Superior temporal gyrus (tissue), 1 donor: ENCODE data around the gene TTLL8.

ENCODE experiments used
- DNase-seq: peaks from one replicate; pipeline ENCODE4 v3.0.0-alpha.2; 2016; ENCODE audit errors: extremely low spot score

TTLL8 gene

GRCh38 chr22:50002791-50003190, 55.3 kb downstream of the TTLL8 start:
- peak; percentile 20 for DNase-seq

DNA sequence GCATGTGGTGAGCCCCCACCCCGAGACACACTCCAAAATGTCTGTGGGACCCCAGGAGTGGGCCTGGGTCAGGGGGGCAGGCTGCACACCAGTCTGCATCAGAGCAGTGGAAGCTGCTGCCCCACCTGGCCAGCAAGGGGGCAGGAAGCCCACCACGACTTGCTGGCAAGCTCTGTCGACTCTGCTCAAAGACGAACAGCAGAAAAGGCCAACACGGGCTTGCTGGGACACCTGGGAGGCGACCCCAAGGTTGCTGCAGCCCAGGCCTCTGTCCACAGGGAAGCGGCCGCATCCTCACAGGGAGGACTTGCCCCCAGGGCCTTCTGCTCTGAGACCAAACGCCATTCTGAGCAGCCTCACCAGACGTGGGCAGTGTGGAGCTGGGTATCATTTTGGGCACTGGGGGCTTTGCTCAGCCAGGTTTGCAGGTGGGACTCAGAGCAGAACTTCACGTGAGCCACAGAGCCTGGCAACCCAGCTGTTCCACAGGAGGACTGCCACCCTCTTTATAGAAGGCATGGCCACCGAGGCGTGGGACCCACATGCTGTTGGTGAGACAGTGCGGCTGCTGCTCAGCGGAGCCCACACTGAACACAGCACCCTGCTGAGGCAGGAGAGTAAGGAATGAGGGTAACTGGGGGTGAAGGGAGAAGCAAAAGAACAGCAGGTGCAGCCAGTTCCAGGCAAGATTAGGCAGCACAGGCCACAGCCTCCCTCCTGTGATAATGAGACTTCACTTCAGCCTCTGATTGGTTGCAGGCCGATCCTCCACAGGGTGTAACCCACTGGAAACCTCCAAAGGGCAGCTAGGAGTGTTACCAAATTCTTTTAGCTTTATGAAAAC, 56.5 kb downstream of the TTLL8 start:
- no peak for DNase-seq

- DNase-seq: no peak
Measured at GRCh38 chr22:50000587-50001387, 57.3 kb downstream of the TTLL8 start.

DNA sequence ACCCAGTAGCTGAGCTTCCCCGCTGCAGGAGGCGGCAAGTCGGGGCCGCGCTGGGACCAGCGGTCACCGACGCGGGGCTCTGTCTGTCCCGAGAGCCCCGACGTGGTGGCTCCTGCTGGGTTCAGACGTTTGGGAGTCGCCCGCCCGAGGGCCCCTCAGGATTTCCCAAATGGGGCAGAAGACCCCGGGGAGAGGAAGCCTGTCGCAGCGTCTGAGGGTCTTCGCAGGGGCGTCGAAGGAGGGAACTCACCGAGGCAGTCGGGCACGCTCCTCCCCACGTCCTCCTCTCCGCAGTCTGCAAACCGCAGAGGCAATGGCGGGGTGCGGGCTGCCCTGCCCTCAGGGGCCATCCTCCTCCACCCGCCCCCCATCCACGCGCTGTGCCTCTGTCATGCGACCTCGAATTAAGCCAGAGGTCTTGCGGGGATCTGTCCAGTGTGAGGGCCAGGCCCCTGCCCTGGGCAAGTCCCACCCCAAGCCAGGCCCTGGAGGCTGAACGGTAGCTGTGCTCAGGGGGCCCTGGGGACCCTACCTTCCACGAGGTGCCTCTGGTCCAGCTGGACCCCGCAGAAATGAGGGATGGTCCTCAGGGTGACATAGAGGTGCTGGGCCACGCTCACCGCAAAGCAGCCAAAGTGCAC, 58.0 kb downstream of the TTLL8 start:
- no peak for DNase-seq

DNA sequence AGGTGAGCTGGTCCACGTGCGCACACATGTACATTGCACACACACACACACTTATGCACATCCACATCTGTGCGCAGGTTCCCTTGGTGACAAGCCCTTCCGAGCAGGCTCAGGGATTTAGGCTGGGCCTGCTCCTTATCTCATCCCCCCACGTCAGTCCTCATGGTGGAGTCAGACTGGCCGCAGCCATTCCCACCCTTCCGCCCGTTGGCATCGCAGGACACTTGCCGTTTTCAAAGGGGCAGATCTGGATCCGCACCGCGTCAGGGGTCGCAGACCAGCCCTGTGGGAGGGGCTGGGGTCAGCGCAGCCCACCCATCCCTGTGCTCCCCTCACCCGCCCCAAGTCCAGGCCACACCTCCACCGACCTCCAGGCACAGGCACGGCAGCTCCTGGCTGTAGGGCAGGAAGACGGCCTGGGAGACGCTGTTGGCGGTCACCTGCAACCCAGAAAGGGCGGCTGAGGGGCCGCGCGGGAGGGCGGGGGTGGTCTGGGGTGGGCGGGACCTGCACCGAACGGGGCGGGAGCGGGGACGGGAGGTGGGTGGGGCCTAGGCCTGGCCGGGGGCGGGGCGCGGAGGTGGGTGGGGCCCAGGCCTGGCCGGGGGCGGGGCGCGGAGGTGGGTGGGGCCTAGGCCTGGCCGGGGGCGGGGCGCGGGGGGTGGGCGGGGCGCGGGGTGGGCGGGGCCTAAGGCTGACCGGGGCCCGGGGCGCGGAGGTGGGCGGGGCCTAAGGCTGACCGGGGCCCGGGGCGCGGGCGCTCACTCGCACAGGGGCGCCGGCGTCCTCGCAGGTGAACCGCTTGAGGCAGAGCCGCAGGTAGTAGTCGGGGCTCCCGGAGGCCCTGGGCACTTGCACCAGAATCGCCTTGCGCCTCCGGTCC, 58.8 kb downstream of the TTLL8 start:
- DNase-seq: no peak

GRCh38 chr22:49998718-49999062, 59.4 kb downstream of the TTLL8 start:
- no peak for DNase-seq

DNA sequence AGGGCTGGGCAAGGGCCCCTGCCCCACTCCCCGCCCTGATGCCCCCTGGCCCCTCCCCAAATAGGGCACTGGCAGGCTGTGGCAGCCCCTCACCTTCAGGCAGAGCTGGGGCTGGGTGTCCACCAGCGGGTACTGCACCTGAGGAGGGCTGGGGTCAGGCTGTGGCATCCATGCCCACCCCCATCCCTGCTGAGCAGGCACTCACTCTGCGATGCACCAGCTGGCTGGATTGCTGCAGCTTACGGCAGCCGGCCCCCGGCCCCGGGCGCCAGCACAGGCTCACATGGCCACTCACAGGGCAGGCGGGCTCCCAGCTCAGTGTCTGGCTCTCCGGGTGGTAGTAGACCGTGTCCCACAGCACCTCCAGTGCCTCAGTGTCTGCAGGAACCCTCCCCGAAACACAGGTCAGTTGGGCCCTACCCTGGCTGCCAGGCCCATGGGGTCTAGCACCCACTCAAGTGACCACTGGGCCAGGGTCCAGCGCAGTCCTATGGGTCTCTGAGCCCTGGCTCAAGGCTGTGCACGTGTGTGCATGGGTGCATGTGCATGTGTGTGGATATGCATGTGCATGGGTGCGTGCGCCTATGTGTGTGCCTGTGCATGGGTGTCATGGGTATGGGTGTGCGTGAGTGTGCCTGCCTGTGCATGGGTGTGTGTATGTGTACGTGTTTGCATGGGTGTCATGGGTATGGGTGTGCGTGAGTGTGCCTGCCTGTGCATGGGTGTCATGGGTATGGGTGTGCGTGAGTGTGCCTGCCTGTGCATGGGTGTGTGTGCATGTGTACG, 60.0 kb downstream of the TTLL8 start:
- DNase-seq: no peak

- DNase-seq: no peak
Measured at GRCh38 chr22:49997251-49997599, 60.9 kb downstream of the TTLL8 start.

GRCh38 chr22:49996518-49997250, 61.4 kb downstream of the TTLL8 start:
- no peak for DNase-seq

DNA sequence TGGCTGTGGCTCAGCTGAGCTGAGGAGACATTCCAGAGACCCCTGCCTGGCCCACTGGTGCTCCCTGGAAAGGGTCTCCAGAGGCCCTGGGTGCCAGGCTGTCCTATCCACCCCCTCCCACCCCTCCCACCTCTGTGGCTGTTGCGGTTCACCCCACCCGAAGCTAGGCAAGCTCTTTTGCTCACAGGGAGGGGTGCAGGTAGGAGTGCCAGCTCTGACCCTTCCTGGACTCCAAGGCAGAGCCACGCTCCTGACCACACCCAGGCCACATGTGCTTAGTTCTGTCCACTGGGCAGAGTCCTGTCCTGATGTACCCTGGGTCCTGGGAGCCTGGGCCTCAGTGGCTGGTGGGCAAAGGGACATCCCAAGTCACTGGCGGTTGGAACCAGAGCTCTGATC, 62.0 kb downstream of the TTLL8 start:
- DNase-seq: no peak

GRCh38 chr22:49995361-49996118, 62.6 kb downstream of the TTLL8 start:
- DNase-seq: no peak

DNA sequence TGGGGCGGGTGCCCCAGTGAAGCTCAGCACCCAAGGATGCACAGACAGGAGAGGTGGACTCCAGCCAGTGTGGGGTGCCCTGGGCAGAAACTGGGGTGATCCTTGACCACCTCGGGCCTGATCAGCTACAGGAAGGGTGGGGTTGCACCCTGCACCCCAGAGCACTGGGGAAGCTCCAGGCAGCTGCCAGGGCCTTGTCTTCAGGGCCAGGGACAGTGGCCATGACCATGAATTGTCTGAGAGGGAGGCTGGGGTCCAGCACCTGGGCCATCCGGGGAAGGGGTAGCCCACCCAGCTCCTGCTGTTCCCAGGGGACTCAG, 63.1 kb downstream of the TTLL8 start:
- no peak for DNase-seq

- no peak for DNase-seq
Measured at GRCh38 chr22:49994361-49995040, 63.6 kb downstream of the TTLL8 start.

DNA sequence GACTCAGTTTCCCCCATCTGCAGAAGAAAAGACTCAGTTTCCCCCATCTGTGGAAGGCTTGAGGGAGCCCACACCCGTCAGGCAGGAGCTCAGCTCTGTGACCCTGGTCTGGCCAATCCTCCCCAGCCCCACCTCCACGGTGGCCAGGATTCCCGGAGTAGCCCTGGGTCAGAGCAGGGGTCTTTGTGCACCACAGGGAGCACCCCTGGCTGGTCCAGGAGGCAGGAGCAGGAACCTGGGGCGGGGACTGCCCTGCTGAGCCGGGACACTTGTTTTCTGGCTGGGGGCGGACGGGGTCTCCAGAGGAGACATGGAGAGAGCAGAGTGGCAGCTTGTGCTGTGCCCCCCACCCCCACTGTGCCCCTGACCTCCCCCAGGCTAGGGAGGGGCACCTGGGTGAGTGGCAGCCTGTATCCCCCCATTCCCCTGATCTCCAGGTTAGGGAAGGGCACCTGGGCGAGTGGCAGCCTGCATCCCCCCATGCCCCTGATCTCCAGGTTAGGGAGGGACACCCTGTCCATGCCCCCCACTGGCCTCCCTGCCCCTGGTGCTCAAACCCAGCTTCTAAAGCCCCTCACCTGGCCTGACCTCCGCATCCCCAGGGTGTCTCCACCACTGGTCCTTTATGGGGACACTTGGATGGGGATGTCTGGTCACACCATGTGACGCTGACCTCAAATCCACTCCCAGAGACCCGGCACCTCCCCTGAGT, 64.3 kb downstream of the TTLL8 start:
- no peak for DNase-seq

GRCh38 chr22:49992921-49993648, 65.0 kb downstream of the TTLL8 start:
- peak; percentile 90 for DNase-seq

DNA sequence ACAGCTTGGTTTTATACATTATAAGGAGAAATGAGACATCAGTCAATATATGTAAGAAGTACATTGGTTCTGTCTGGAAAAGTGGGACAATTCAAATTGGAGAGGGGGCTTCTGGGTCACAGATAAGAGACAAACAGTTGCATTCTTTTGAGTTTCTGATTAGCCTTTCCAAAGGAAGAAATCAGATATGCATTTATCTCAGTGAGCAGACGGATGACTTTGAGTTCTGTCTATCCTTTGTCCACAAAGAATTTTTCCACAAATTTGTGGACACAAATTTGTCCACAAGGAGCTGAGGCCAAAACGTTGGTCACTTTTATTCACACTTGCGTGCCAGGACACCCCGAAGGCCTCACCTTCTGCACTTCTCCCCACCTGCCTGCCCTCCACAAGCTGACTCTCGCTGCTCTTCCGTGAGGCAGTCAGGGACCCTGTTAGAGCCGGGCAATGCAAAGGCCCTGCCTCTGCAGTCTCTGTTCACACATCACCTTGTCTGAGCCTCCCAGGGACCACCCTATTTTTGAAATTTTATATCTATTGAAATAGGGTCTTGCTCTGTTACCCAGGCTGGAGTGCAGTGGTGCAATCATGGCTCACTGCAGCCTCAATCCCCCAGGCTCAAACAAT, 66.1 kb downstream of the TTLL8 start:
- no peak for DNase-seq

- DNase-seq: no peak
Measured at GRCh38 chr22:49991167-49991566, 66.9 kb downstream of the TTLL8 start.
